Measurements from ENCODE around the gene ADAMTS19. TPM values are rescaled to one million over a fixed set of nuclear protein-coding genes. Genes with fewer than 3 reads are reported as not detected.

ADAMTS19 gene
- total RNA-seq, 2 experiments from 2014 or later, result not detected

DNA sequence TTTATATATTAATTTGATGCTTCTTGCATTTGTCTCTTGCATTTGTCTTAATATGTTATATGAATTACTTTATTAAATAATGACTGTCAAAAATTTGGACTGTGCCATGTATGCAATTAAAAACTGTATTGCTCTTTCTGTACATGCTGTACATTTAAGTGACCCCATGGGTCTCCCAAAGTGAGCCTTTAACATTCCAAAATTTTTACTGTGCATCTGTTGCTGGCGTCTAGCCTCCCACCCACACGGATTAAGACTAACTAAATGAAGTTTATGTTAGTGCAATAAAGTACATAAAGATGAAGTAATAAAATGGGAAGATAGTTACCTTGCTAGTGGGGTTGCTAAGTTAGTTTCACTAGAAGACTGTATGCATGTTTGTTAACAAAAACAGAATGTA is 48.5 kb downstream of the ADAMTS19 start:
- H2AFZ ChIP-seq (ENCODE audit: low read length), result no peak overlapping the region
- BruUV-seq (replicated peaks), result no TSS peak
- ChIA-PET POLR2A (interaction anchor here (1.0 kb wide), 1 partner anchor 11 kb away, joined by 3 read pairs; no protein-coding TSS in a partner anchor), CTCF (ENCODE audit: unreplicated experiment) (no interaction called here)
- DNase-seq (ENCODE audit: low spot score), result no peak
- H3K9me2 ChIP-seq (ENCODE audit: insufficient read depth, low read length), result no peaks in the 10 kb centered on the region
- H3K9me3 ChIP-seq (ENCODE audit: low read length), result no peaks in the 10 kb centered on the region
- no peaks in the 10 kb centered on the region for H3K36me3 ChIP-seq (ENCODE audit: insufficient read depth, low read length)
- H3K27ac ChIP-seq (ENCODE audit: low read depth, low read length, poor library complexity, severe bottlenecking), result no peak overlapping the region
- TF ChIP-seq, protein P1, sequence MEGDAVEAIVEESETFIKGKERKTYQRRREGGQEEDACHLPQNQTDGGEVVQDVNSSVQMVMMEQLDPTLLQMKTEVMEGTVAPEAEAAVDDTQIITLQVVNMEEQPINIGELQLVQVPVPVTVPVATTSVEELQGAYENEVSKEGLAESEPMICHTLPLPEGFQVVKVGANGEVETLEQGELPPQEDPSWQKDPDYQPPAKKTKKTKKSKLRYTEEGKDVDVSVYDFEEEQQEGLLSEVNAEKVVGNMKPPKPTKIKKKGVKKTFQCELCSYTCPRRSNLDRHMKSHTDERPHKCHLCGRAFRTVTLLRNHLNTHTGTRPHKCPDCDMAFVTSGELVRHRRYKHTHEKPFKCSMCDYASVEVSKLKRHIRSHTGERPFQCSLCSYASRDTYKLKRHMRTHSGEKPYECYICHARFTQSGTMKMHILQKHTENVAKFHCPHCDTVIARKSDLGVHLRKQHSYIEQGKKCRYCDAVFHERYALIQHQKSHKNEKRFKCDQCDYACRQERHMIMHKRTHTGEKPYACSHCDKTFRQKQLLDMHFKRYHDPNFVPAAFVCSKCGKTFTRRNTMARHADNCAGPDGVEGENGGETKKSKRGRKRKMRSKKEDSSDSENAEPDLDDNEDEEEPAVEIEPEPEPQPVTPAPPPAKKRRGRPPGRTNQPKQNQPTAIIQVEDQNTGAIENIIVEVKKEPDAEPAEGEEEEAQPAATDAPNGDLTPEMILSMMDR (conservative IDR thresholded peaks at IDR 0.05; ENCODE audit: low read length), result no peak
- no peak for TF ChIP-seq EZH2phosphoT487 (IDR thresholded peaks at IDR 0.05; ENCODE audit: borderline replicate concordance, low read depth, low read length)
- intact Hi-C loops (cut with micrococcal nuclease; ENCODE audit: unreplicated experiment), result no loop called here
- H4K20me1 ChIP-seq (ENCODE audit: insufficient read depth, low read length), result no peaks in the 10 kb centered on the region
- no peaks in the 10 kb centered on the region for H3K4me1 ChIP-seq (ENCODE audit: insufficient read depth, low read length, poor library complexity, severe bottlenecking)
- H3K4me2 ChIP-seq (ENCODE audit: low read length), result no peak overlapping the region
- H3K79me2 ChIP-seq (ENCODE audit: insufficient read depth, low read depth, low read length), result no peaks in the 10 kb centered on the region
- H3K4me3 ChIP-seq (ENCODE audit: low read depth, low read length, poor library complexity, severe bottlenecking), result no peak overlapping the region

DNA sequence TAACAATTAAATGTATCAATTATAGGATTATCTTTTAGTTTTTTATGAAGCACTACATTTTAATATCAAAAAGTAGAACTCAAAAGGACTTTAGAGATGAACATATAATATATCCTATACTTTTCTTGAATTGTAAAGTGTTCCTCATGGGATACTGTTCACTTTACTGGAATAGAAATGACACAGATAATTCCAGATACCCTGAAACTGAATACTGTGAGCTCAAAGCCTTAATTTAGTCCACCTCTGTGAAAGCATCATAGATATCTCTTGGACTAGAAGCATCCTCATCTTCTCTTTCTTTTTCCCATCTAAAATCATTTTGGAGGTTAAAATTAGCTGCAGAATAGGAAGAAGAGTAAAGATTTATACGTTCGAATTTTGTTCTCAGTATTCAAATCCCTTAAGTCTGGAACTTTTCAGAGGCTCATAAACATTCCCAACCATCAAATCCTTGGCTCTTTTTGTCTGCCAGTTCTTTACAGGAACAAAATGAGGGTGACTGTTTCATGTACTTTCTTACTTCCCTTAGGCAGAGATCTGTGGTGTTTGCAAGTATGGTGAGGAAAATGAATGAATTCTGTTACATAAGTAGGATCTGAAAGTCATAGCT is 49.4 kb downstream of the ADAMTS19 start:
- CTCF ChIA-PET (ENCODE audit: unreplicated experiment), result no interaction called here
- no peak for TF ChIP-seq EZH2phosphoT487 (IDR thresholded peaks at IDR 0.05; ENCODE audit: borderline replicate concordance, low read depth, low read length)
- TF ChIP-seq, protein P1 (conservative IDR thresholded peaks at IDR 0.05; ENCODE audit: low read length), result no peak
- Histone ChIP-seq H3K4me2 (ENCODE audit: low read length) (no peak overlapping the region), H4K20me1 (ENCODE audit: insufficient read depth, low read length) (no peaks in the 10 kb centered on the region), H3K9me2 (ENCODE audit: insufficient read depth, low read length) (no peaks in the 10 kb centered on the region), H3K4me1 (ENCODE audit: insufficient read depth, low read length, poor library complexity, severe bottlenecking) (no peaks in the 10 kb centered on the region), H2AFZ (ENCODE audit: low read length) (no peak overlapping the region), H3K27ac (ENCODE audit: low read depth, low read length, poor library complexity, severe bottlenecking) (no peak overlapping the region), H3K4me3 (ENCODE audit: low read depth, low read length, poor library complexity, severe bottlenecking) (no peak overlapping the region), H3K79me2 (ENCODE audit: insufficient read depth, low read depth, low read length) (no peaks in the 10 kb centered on the region), H3K36me3 (ENCODE audit: insufficient read depth, low read length) (no peaks in the 10 kb centered on the region), H3K9me3 (ENCODE audit: low read length) (no peaks in the 10 kb centered on the region)
- POLR2A ChIA-PET, result interaction anchor here (1.0 kb wide), 1 partner anchor 12 kb away, joined by 3 read pairs; no protein-coding TSS in a partner anchor
- no TSS peak for BruUV-seq (replicated peaks)
- intact Hi-C loops (cut with micrococcal nuclease; ENCODE audit: unreplicated experiment), result no loop called here
- DNase-seq (ENCODE audit: low spot score), result no peak

- CTCF ChIA-PET (ENCODE audit: unreplicated experiment), result no interaction called here
- BruUV-seq (replicated peaks), result no TSS peak
Measured at GRCh38 chr5:129511291-129511690, 51.2 kb downstream of the ADAMTS19 start.

More at GRCh38 chr5:129511291-129511690, 51.2 kb downstream of the ADAMTS19 start:
- Histone ChIP-seq H3K9me3 (ENCODE audit: low read length) (no peaks in the 10 kb centered on the region), H3K4me1 (ENCODE audit: insufficient read depth, low read length, poor library complexity, severe bottlenecking) (no peaks in the 10 kb centered on the region), H3K9me2 (ENCODE audit: insufficient read depth, low read length) (no peaks in the 10 kb centered on the region), H2AFZ (ENCODE audit: low read length) (no peak overlapping the region), H3K27ac (ENCODE audit: low read depth, low read length, poor library complexity, severe bottlenecking) (no peak overlapping the region), H3K36me3 (ENCODE audit: insufficient read depth, low read length) (no peaks in the 10 kb centered on the region), H4K20me1 (ENCODE audit: insufficient read depth, low read length) (no peaks in the 10 kb centered on the region), H3K4me3 (ENCODE audit: low read depth, low read length, poor library complexity, severe bottlenecking) (no peak overlapping the region), H3K4me2 (ENCODE audit: low read length) (no peak overlapping the region), H3K79me2 (ENCODE audit: insufficient read depth, low read depth, low read length) (no peaks in the 10 kb centered on the region)
- POLR2A ChIA-PET, result no interaction called here
- no peak for TF ChIP-seq EZH2phosphoT487 (IDR thresholded peaks at IDR 0.05; ENCODE audit: borderline replicate concordance, low read depth, low read length)
- TF ChIP-seq, protein P1 (conservative IDR thresholded peaks at IDR 0.05; ENCODE audit: low read length), result no peak
- DNase-seq (ENCODE audit: low spot score), result no peak
- intact Hi-C loops (cut with micrococcal nuclease; ENCODE audit: unreplicated experiment), result no loop called here
